Effector CD4-positive, alpha-beta T cell (primary cell): Measurements from ENCODE around the gene SP9.
"Not testable (repeated sequence)": the region's sequence is repeated elsewhere in the genome, so short reads cannot be mapped to it uniquely, and the experiment has no call there.

ENCODE experiments used
- DNase-seq: peaks from one replicate; pipeline ENCODE4 v3.0.0-alpha.2; 2020

The SP9 gene

DNA sequence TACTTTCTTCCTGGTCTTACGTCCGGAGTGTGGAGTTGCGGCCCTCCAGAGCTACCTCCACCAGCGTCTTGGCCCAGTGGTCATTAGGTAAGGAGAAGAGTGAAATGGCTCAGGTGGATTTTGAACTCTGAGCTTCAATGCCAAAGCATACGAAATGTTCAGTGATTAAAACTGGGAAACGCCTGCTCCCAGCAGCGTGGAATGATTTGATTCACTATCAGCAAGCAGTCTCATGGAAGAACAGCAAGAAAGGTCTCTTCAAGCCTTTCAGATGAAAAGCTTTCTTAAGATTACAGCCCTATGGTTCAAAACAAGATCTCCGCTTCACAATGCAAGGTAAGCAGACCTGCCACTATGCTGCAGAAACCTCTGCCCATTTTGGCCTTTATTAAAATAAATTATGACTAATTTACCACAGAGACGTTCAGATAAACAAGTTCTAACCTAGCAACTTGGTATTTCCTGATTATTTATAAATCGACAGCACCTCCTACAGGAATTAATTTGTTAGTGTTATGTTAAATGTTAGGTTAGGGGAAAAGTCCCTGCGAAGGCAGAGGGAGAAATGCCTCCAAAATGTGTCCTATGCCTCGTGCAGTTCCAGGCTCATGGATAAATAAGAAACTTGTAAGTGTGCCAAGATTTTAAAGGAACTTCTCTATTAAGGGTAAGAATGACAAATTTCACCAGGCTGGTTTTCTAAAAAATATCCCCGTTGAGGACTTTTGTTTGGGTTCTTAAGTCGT lies 10.1 kb downstream of the SP9 start:
- DNase-seq: no peak

DNA sequence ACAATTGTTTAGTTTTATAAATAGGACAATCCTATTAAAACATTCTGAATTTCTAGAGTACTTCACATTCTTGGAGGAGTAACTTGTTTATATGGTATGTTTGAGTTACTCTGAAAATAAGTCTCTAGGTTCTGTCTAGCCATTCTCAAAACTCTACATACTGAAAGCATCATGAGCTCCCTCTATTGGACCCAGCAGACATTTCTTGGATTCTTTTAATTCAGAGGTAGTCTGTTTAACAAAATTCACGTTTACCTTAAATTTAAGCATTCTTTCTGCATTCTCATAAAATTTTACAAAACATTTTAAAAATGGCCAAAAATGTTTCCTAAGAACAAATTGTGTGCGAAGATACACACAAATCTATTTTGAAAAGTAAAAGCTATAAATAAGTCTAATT lies 15.3 kb downstream of the SP9 start:
- no peak for DNase-seq

DNA sequence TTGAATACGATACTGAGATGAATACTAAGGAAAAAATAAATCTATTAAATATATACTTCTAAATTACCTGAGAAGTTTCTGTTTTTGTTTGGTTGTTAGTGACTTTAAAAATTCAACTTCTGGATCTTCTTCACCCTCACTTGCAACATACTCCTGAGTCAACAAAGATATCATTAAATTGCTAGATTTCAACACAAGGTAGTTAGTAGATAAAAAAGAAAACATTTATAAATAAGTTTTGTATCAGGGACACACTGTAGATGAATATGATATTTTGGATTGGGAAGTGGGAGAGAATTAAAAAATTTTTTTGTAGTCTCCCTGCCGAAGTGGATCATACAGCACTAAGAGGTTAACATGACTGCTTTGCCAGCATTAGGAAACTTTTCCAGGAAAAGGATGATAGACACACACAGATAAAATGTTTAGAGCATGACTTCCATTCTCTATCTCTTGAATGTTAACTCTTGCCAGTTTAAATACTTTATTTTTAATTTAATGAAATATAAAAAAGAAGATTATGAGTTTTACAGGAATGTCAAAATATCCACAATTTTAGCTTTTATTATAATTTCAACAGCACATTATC lies 15.9 kb downstream of the SP9 start:
- no peak for DNase-seq

DNA sequence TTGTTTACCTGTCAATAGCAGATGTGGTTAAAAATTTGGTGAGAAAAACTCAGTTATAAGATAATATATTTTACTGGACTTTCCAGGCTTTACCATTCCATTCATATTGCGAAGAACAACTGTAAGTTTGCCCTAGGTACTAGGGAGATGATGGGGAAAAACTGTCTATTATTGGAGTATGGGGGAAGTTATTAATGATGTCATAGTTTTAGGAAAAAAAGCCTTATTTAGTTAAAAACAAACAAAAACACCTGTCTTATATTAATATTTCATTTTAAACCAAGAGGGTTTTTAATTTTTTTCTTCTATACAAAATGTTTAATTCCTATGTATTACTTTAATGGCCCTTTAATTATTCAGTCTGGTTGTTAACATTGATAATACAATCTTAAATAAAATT lies 18.2 kb downstream of the SP9 start:
- DNase-seq: no peak

- DNase-seq: no peak
Observed at GRCh38 chr2:174356347-174356746, 21.6 kb downstream of the SP9 start.

DNA sequence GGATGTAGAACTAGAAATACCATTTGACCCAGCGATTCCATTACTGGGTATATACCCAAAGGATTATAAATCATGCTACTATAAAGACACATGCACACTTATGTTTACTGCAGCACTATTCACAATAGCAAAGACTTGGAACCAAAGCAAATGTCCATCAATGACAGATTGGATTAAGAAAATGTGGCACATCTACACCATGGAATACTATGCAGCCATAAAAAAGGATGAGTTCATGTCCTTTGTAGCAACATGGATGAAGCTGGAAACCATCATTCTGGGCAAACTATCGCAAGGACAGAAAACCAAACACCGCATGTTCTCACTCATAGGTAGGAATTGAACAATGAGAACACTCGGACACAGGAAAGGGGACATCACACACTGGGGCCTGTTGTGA lies 24.9 kb downstream of the SP9 start:
- DNase-seq: not testable (repeated sequence)

DNA sequence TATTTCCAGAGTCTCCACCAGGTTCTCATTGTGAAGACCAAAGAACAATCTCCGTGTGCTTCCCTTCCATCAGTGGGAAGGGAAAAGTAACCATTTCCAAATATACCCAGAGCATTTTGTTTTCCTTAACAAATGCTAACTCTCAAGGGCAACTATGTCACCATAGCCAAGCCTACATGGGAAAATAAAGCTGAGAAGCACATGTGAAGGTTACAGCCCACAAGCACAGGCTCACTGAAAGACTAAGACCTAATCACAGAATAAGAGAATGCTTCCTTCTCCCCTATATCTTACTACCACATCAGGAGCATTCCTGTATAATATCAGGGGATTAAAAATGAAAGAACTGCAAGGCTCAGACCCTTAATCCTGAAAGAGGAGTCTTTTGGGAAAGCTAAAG lies 28.2 kb downstream of the SP9 start:
- DNase-seq: no peak

- not testable (repeated sequence) for DNase-seq
Observed at GRCh38 chr2:174363492-174364225, 28.9 kb downstream of the SP9 start.

GRCh38 chr2:174364628-174365027 lies 29.9 kb downstream of the SP9 start:
- no peak for DNase-seq

DNA sequence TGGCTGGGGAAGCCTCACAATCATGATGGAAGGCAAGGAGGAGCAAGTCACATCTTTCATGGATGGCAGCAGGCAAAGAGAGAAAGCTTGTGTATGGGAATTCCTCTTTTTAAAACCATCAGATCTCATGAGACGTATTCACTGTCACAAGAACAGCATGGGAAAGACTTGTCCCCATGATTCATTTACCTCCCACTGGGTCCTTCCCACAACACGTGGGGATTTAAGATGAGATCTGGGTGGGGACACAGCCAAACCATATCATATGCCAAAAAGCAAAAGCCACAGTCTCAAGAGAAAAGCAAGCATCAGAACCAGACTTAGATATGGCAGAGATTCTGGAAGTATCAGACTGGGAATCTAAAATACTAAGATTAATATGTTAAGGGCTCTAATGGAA lies 30.8 kb downstream of the SP9 start:
- no peak for DNase-seq

DNA sequence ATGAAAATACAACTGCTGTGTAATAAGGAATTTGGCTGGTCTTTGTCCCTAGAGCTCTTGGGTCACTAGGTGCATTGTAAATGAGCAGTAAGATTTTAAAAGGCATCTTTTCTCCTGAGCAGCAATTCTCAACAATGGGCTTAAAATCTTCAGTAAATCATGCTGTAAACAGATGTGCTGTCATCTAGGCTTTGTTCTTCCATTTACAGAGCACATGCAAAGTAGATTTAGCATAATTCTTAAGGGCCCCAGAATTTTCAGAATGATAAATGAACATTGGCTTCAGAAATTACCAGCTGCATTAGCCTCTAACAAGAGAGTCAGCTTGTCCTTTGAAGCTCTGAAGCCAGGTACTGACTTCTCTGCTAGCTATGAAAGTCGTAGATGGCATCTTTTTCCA lies 33.9 kb downstream of the SP9 start:
- DNase-seq: no peak

GRCh38 chr2:174376967-174377366 lies 42.2 kb downstream of the SP9 start:
- DNase-seq: no peak

DNA sequence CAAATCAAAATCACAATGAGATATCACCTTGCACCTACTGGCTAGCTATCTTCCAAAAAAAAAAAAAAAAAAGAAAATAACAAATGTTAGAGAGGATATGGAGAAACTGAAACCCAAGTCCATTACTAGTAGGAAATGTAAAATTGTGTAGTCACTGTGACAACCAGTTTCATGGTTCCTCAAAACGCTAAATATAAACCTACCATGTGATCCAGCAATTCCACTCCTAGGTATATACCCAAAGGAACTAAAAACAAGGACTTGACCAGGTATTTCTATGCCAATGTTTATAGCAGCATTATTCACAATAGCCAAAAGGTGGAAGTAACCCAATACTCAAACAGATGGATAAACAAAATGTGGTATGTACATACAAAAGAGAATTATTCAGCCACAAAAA lies 49.0 kb downstream of the SP9 start:
- DNase-seq: no peak

DNA sequence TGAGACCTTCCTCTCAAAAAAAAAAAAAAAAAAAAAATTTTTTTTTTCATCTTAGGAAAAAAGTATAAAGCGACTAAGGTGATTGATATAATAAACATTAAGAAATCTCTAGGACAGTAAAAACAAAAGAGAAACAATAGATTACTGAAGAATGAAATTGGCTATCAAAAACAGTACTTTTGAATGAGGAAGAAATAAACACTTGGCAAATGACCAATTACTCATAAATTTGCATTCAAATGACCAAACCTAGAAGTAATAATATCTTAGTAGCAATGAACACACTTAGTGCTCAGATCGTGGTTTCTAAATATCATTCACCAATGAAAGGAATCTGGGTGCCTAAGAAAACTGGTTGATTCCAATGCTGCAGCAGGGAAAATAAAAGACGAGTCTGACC lies 50.4 kb downstream of the SP9 start:
- DNase-seq: no peak
